ENCODE measurements around the gene DEK. TPM values are rescaled to one million over a fixed set of nuclear protein-coding genes. Genes with fewer than 3 reads are reported as not detected.

The DEK gene
- total RNA-seq, 1 experiment from 2014 or later, result 108 TPM

GRCh38 chr6:18203786-18204185 lies 60.5 kb downstream of the DEK start:
- Histone ChIP-seq H3K4me2 (ENCODE audit: low read length) (no peak overlapping the region), H3K4me3 (replicated peaks in 1 of 2; ENCODE audit: low read depth in 1 of 2, low read length in 2 of 2) (no peak overlapping the region), H3K27ac (ENCODE audit: low read depth, low read length) (no peak overlapping the region), H3K4me1 (ENCODE audit: control insufficient read depth in 1 of 2, insufficient read depth in 2 of 2, low read length in 2 of 2) (no peaks in the 10 kb centered on the region), H3K27me3 (ENCODE audit: insufficient read depth, low read length) (no peaks in the 10 kb centered on the region), H3K9ac (ENCODE audit: low read length) (no peak overlapping the region), H2AFZ (ENCODE audit: low read depth, low read length, poor library complexity, severe bottlenecking) (no peak overlapping the region), H3K79me2 (ENCODE audit: insufficient read depth, low read length) (no peaks in the 10 kb centered on the region), H3K36me3 (ENCODE audit: control insufficient read depth in 1 of 2, insufficient read depth in 2 of 2, low read length in 2 of 2) (peaks cover 0 to 2% of the 10 kb centered on the region in 2 experiments; a peak in 1 of 4 replicates), H3K9me2 (ENCODE audit: insufficient read depth) (no peaks in the 10 kb centered on the region), H4K20me1 (ENCODE audit: insufficient read depth) (no peaks in the 10 kb centered on the region), H3K9me3 (ENCODE audit: control insufficient read depth in 1 of 2, insufficient read depth in 1 of 2, low read depth in 1 of 2, low read length in 2 of 2) (no peaks in the 10 kb centered on the region)
- TF ChIP-seq ZBTB33 (IDR thresholded peaks at IDR 0.05; ENCODE audit: extremely low read depth, insufficient replicate concordance, low read length), result no peak
- TF ChIP-seq EZH2 (IDR thresholded peaks at IDR 0.05), result no peak
- TF ChIP-seq SIN3A (IDR thresholded peaks at IDR 0.05; ENCODE audit: low read depth), result no peak
- no peak for TF ChIP-seq SRF (IDR thresholded peaks at IDR 0.05; ENCODE audit: low read depth)
- no peak for TF ChIP-seq ZFX (IDR thresholded peaks at IDR 0.05)
- no peak for TF ChIP-seq YY1 (IDR thresholded peaks at IDR 0.05; ENCODE audit: extremely low read depth, insufficient replicate concordance, low read depth, low read length)
- no peak for TF ChIP-seq EGR1 (IDR thresholded peaks at IDR 0.05; ENCODE audit: low read depth)
- TF ChIP-seq EZH2phosphoT487 (IDR thresholded peaks at IDR 0.05; ENCODE audit: borderline replicate concordance), result no peak
- no peak for TF ChIP-seq CEBPB (IDR thresholded peaks at IDR 0.05; ENCODE audit: low read depth)
- no peak for TF ChIP-seq CBX3 (IDR thresholded peaks at IDR 0.05; ENCODE audit: low read depth)
- TF ChIP-seq REST (IDR thresholded peaks at IDR 0.05; ENCODE audit: low read depth), result no peak
- intact Hi-C loops (cut with micrococcal nuclease), result no loop called here
- ATAC-seq (no peak), DNase-seq (ENCODE audit: low read depth, low spot score) (no peak)
- POLR2A ChIA-PET, result no interaction called here
- no TSS peak for BruUV-seq (replicated peaks)
- CTCF ChIA-PET, result no interaction called here
- RAD21 ChIA-PET (ENCODE audit: low non-redundant PET in 1 of 2, low total read pairs in 2 of 2, uncharacterized antibody in 2 of 2, unreplicated experiment in 2 of 2), result no interaction called here

Data from HCT116 (cell line).